HG03064 (cell line): ENCODE measurements around the gene BAHCC1.

Source experiments
- ATAC-seq: cut with Tn5 transposase; IDR thresholded peaks from one replicate; pipeline ENCODE4 v1.9.1; 2021; ENCODE audit warnings: low read depth; ENCODE audit not compliant: unreplicated experiment

Gene BAHCC1

DNA sequence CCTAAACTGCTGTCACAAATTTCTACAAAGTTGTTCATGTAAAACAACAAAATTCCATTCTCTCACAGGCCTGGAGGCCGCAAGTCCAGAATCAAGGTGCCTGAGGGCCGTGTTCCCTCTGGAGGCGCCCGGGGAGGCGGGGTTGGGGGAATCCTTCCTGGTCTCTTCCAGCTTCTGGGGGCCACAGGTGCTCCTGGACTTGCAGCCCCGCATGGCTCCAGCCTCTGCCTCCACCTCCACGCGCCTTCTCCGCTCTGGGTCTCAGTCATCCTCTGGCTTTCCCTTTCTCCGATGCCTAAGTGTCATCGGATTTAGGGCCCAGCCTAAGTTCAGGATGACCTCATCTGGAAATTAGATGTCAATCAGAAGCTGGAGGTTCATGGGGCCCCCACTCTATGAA is 28.6 kb upstream of the BAHCC1 start:
- no peak for ATAC-seq

DNA sequence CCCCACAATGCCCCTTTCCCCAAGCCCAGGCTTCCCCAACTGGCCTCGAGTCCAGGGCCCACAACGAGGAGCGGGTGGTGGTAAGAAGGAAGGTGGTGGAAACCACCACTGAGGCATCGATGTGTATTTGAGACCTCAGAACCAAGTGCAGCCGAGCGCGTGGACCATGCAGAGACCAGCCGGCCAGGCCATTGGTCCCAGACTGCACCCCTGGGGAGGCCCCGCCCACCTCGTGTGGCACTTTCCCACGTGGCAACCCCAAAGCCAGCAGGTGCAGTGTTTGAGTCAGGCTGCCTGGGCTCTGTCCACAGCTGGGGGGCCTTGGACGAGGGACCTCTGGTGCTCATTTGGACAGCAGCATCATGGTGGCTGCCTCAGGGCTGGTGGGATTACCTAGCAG is 28.1 kb upstream of the BAHCC1 start:
- no peak for ATAC-seq

DNA sequence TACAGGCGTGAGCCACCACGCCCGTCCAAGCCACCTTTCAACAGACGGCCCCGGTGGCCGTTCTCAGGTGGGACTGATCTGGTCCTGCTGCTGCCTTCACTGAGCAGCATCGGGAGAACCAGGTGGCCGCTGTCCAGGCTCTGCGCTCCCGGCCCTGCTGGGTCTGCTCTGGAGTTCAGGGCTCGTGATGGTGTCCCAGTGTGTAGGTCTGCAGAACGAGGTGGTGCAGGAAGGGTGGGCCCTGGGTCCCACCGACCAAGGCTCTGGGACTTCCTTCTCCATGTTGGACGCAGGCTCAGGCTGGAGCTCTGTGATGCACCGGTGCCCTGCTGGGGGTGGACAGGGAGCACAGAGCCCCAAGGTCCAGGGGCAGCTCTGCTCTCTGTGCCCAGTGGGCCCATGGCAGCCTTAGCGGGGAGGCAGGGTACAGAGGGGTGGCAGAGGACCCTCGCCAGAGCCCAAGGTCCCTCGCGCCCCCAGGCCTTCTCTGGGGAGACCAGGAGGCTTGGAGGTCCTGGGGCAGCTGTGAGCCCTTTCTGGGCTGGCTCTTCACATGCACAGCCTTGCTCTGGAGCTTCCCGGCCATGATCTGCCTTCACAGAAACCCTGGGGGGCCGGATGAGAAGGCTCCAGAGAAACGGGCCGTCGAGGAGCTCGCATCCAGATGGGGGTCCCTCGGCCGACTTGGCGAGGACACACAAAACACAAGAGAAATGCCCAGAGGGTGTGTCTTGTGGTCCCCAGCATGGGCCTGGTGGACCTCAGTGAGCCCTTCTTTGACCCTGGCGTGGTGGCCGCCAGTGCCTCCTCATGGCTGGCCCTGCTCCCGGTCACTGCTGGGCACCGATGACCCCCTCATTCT is 26.9 kb upstream of the BAHCC1 start:
- no peak for ATAC-seq

DNA sequence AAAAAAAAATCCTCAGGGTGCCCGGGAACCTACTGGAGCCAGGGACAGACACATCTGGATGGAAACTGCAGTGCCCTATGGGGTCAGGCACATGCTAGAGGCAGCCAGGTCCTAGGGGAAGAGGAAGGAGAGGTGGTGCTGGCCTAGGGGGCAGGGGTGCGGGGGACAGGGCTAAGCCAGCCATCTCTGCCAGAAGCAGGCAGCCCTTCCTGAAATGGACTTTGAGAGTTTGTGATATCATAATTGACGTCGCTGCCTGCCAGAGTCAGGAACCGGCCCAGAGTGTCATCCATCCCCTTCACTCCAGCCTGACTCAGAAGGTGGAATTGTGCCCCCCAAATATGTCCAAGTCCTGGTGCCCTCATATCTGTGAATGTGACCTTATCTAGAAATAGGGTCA is 25.0 kb upstream of the BAHCC1 start:
- ATAC-seq: no peak

DNA sequence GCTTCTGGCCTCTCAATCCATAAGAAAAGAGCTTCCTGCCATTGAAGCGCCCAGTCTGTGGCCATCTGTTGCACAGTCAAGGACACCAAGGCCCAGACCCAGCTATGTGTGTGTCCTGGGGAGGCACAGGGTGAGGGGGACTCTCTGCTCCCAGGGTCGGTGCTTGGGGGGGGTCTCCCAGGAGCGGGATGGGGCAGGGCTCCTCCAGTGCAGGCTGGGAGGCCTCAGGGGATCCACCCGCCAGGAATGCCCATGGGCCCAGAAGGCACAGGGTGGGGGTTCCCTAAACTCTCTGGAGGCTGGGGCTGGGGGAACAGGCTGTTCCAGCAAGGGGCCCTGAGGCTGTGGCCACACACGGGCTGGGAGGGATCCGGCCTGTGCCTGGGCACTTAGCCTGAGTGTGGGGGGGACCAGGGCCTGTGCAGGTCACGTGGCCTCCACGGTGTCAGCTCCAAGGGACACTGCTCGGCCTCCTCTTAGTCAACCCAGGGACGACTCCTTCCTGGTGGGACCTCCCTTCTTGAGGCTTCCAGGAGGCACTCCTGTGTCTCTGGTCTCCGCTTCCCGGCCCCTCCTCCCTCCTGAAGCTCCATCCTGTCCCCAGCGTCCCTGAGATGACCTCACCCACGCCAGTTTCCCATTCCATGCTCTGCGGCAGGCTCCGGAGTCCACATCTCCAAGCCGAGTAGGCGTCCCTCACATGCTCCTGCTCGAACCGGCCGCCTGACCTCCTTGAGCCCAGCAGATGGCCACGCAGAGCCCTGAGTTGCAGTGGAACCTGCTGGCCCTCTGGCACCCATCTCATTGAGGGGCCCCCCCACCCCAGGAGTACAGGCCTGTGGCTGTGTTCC is 23.1 kb upstream of the BAHCC1 start:
- no peak for ATAC-seq

DNA sequence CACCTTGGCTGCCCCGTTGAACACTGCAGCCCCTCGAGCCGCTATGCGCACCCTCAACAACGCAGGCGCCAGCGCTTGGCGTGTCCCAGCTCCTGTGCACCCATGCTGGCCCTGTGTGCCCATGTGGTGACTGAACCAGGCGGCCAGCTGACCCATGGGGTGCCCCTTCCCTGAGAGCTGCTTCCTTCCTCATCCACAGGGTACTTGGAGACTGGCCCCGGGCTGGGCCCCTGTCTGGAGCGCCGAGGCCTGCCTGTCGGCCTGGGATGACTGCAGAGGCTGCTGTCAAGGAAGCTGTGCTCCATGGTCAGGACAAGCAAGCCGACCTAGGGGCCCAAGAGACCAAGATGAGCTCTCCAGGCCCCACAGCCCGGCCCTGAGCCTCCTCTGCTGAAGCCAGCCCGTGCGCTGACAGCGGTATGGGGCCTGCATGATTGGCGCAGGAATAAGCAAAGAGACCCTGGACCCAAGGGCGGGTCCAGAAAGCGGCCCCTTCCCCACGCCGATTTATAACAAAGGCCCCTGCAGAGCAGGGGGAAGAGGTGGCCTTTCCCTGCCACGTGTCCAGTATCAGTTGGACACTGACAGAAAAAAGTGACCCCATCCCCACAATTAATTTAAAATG is 21.6 kb upstream of the BAHCC1 start:
- no peak for ATAC-seq

DNA sequence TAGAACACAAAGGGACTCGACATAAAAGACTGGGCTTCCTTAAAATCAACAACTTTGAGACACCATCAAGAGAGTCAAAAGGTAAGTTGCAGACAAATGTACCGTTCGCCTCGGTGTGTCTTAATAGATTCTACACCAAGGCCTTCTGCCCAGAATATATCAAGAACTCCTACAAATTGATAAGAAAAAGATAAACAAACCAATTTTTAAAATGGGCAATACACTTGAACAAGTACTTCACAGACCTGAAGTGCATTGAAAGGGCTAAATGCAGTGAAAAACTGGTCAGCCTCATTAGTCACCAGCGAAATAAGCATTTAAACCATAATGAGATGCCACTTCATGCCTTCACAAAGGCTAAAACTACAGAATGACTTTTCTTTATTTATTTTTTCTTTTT is 20.4 kb upstream of the BAHCC1 start:
- ATAC-seq: no peak

DNA sequence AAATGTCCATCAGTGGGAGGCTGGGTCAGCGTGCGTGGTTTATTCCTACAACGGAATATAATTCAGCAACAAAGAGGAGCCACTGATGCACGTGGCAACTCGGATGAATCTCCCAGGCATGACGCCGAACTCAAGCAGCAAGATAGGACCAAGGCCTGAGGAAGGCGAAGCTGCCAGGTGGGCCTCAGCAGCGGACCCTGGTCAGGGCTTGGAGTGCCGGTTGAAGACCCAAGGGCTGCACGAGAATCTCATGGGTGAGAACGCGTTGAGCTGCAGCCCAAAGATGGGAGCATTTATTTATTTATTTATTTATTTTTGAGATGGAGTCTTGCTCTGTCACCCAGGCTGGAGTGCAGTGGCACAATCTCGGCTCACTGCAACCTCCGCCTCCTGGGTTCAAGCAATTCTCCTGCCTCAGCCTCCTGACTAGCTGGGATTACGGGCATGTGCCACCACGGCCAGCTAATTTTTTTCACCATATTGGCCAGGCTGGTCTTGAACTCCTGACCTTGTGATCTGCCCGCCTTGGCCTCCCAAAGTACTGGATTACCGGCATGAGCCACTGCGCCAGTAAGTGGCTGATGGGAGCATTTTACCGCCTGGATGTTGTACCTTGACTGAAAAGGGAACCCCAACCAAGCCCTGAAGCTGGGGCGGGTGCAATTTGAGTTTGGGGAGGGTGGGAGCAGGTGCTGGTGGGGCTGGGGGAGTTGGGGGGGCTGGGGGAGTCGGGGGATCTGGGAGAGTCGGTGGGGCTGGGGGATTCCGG is 18.1 kb upstream of the BAHCC1 start:
- ATAC-seq: no peak

DNA sequence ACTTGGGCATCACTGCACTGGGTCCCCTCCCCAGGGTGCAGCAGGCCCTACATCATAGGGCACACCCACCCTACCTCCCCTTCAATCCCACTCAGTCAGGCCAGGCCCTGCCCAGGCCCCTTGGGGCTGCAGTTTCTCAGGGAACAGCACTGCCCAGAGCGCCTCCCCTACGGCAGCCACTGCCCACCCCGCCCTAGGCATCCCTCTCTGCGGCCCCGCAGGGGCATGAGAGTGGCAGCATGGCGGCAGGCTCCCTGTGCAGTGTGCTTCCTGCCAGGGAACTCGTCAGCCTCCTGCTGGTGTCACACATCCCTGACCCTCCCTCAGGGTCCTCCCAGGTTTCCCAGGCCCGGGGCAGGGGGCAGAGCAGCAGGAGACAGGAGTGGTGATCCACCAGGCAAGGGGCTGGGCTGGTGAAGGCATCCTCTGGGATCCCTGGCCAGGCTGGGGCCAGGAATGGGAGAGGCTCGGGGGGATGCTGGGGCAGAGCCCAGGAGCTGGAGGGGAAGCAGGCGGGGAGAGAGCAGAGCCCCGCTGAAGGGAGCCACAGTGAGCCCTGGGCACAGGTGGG is 16.2 kb upstream of the BAHCC1 start:
- no peak for ATAC-seq

DNA sequence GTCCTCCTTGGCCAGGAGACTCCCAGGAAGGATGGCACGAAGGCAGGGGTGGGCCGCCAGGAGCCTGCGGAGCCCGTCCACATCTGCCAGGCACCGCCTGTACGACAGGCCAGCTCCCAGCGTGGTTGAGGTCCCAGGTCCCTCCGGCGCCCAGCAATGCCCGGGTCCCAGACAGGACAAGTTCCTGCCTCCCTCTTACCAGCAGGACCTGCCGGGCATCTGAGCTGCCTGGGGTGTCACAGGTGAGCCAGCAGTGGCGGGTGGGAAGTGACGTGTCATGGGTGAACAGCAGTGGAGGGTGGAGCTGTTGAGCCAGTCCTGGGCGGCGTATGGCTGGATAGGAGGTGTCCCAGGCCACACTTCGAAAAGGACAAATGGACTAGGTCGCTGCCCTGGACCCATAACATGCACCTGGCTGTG is 15.7 kb upstream of the BAHCC1 start:
- ATAC-seq: no peak

DNA sequence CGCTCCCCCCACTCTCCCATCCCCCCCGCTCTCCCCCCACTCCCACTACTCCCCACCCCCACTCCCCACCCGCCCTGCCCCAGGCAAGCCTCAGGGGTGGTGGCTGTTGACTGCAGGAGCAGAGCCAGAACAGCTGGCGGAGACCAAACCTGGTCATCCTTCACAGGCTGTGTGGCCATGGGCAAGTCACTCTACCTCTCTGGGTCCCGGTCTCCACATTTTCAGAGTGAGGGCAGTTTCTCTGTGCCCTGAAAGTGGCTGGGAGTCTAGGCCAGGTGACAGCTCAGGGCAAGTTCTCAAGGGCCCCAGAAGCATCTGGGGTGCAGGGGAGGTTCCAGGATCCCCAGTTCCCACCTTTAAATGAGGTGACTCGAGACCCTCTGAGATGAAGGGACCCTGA is 15.1 kb upstream of the BAHCC1 start:
- ATAC-seq: no peak

DNA sequence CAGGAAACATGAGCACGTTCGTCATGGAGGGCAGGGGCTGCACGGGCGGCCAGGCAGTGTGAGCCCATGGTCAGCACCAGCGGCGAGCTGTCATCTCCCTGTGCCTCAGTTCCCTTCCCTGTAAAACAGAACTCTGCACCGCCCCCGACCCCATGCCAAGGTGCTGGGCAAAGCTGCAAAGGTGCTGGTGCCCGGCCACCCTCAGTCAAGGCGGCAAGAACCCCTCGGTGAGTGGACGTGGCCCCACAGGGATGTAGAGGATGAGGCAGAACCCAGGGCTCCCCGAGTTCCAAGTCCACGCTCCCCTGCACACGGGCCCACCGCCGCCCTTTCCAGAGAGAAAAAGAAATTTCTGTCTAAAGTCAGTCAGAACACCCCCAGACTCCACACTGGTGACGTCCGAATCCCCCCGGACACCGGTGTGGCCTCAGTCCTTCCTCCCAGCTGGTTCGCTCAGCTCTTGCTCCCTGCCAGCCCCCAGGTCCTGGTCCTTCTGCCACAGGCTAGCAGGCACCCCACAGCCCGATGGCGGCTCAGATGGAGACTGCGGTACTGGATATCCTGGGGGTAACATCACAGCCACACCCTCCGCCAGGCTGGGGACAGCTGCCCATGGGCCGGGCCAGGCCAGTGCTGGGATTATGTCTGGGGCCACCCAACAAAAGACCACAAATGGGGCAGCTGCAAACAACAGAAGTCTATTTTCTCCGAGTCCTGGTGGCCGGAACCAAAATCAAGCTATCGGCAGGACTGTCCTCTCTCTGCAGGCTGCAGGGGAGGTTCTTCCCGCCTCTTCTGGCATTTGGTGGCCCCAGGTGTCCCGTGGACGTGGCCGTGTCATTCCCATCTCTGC is 14.4 kb upstream of the BAHCC1 start:
- ATAC-seq: no peak

DNA sequence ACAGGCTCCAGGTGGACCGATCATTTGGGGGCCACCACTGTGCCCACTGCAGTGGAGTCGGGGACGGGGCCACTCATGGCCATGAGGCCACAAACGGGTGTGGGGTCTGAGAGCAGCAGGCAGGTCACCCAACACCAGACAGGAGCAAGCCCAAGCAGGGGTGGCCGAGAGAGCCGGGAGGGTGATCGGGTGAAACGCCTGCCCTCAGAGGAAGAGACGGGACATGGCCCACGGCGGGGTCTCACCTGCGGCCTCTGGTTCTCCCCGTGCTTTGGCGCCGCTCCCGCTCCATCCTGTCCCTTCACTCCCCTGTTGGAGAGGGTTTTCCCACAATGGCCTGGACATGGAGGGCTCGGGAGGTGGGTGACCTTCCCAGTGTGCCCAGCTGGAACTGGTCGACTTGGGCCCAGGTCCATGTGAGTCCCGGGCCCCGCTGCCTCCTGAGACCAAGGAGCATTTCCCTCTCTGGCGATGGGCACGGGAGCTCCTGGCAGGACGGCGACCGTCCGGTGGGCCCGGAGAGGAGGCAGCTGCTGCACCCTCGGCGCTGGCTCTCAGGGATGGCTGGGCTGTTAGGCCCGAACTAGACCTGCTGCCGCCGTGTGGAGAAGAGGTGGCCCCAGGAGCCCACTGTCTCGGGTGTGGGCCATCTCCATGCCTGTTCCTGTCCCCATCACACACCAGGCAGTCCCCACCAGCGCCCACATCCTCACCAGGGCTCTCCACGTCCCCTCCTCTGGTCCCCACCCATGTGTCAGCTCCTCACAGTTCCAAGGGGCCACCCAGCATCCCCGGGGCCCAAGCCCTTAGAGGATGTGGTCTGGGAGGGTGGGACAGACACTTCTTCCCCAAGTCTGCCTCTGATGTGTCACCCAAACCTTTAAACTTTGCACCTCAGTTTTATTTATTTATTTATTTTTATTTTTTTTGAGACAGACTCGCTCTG is 13.4 kb upstream of the BAHCC1 start:
- no peak for ATAC-seq

DNA sequence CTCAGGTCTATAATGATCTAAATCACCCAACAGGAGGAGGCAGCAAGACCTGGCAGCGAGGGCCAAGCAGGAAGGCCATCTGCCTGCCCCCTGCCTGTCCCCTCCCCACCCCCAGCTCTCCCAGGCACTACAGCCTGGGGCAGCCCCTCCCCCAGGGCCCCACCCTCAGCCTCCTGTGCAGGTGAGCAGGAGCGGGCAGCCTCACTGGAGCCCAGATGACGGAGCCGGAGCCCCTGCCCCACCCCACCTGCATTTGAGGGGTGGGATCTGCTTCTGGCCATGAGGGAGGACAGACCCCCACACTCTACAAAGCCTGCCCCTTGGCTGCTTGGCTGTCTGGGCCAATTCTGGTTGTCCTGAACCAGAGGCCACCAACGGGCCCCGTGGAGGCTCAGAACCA is 12.4 kb upstream of the BAHCC1 start:
- ATAC-seq: no peak

DNA sequence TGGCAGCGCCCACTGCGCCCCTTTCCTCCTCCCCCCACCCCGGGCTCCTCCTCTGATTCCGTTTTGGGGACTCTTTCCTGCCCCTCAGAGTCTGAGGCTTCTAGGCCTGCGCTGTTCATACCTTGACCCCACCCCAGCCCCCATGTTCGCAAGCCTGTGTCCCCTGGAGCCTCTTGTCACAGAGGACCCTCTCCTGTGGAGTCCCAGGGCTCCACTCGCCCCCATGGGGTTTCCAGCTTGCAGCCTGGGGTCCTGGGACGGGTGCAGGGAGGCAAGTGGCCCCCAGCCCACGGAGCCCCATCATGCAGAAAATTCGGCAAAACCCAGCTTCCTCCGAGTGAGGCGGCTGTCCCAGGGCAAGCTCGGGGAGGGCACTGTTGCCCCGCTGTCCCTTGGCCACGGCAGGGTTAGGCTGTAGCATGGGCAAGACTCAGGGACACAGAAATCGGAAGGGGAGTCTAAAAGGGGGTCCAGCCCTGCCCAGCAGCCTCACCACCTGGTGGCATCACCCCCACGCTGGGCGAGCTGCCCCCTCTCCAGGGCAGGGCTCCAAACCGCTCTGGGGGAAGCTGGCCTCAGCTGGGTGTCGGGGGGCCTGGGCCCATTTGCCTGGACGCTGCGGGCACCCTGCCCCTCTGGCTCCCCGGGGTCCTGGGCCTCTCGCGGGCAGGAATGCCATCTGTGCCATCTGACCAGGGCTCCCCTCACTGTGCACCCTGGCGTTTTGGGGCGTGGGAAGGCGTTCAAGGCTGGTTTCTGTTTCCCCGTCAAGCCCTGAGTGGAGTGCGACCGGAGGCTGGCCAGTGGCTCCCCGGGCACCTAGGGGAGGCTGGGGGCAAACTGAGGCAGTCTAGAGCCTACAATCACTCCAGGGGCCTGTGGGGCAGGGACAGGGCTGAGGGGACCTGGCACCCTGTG is 11.5 kb upstream of the BAHCC1 start:
- ATAC-seq: no peak

DNA sequence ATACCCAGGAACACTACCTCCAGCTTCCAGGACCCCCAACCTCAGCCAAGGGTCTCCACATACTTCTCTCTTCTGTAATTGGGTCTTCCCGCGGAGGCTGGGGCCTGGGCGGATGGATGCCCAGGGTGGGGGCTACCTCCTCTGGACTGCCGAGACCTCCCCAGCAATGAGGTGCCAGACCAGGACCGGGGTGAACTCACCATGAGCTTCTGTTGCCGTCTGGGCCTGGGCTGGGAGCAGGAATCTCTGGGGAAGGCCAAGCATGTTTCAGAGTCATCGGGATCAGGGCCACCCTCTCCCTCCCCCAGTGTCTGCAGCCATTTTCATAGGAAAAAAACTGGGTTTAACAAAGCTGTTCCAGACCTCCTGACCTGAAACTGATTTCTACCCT is 10.3 kb upstream of the BAHCC1 start:
- ATAC-seq: no peak
